GM21717 (cell line): ENCODE results near the gene TAF1.
"Not testable (repeated sequence)": the region's sequence is repeated elsewhere in the genome, so short reads cannot be mapped to it uniquely, and the experiment has no call there.

ENCODE experiments used
- ATAC-seq: cut with Tn5 transposase; IDR thresholded peaks from one replicate; pipeline ENCODE4 v1.9.1; 2021; ENCODE audit warnings: mild to moderate bottlenecking, moderate library complexity; ENCODE audit not compliant: unreplicated experiment

TAF1 gene

DNA sequence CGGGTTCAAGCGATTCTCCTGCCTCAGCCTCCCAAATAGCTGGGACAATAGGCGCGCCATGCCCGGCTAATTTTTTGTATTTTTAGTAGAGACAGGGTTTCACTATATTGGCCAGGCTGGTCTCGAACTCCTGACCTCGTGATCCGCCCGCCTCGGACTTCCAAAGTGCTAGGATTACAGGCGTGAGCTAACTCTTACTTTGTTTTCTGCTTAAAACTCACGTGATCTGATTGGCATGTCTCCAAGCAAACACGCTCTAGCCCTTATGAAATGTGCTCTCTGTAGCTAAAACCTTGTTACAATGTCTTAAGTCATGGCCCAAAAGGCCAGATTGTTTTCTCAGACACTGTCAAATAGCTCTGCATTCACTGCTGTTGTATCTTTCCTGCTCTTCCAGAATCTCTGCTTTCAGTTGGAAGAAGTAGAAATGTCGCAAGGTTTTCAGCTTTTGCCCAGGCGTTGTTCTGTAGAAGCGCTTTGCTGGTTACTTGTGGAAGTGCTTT is 127.0 kb downstream of the TAF1 start:
- no peak for ATAC-seq

DNA sequence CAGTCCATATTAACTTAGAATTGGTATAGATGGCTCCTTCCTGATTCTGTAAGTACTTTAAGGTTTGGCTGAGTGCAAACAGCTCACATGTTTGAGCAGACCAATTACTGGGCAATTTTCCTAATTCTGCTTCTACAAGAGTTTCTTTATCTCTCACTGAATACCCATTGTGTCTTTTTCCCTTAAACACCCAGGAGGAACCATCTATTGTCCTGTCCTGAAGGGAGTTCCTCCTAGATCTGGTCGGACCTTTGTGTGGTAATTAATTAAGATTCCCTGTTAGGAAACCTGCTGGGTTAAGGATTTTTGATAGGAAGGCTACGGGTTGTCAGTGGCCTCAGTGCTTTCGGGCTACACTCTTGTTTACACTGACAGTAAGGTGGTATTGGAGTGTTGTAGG is 129.8 kb downstream of the TAF1 start:
- ATAC-seq: not testable (repeated sequence)

- ATAC-seq: no peak
Observed at GRCh38 chrX:71496476-71496875, 130.3 kb downstream of the TAF1 start.

- ATAC-seq: not testable (repeated sequence)
Observed at GRCh38 chrX:71502080-71502479, 135.9 kb downstream of the TAF1 start.

- ATAC-seq: no peak
Observed at GRCh38 chrX:71504346-71504745, 138.2 kb downstream of the TAF1 start.

DNA sequence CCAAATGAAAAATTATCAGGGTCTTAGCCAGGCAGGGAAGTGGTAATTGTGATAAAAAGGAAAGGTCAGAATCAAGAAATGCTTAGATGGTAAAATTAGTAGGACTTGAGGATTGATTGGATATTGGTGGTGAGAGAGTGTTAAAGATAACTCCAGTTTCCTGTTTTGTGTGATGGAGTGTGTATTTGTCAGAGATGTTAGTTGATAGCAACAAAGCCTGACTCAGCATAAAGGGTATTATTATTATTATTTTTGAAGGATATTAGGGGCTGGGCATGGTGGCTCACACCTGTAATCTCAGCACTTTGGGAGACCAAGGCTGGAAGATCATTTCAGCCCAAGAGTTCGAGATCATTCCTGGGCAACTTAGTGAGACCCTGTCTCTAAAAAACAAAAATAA is 143.1 kb downstream of the TAF1 start:
- ATAC-seq: no peak

- ATAC-seq: no peak
Observed at GRCh38 chrX:71510161-71510560, 144.0 kb downstream of the TAF1 start.

DNA sequence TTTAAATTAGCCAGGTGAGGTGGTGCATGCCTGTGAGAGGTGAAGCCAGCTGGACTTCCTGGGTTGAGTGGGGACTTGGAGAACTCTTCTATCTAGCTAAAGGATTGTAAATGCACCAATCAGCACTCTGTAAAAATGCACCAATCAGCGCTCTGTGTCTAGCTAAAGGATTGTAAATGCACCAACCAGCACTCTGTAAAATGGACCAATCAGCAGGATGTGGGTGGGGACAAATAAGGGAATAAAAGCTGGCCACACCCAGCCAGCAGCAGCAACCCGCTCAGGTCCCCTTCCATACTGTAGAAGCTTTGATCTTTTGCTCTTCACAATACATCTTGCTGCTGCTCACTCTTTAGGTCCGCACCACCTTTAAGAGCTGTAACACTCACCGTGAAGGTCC is 147.6 kb downstream of the TAF1 start:
- ATAC-seq: not testable (repeated sequence)

GRCh38 chrX:71514367-71515037 is 148.3 kb downstream of the TAF1 start:
- ATAC-seq: peak; percentile 76

DNA sequence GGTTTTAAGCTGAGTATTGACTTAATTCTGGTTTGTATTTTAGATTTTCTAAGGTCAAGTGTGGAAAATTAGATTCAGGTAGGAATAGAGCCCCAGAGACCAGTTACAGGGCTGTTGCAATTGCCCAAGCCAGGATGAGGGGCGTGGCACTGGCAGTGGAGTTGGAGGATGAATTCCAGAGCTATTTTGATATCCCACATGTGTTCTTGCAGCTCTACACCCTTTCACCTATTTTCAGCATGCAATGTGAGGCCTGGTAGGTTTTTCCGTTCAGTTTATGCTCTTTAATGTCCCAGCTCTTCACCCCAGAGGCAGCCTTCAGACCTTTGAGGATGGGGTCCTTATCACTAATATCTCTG is 148.9 kb downstream of the TAF1 start:
- no peak for ATAC-seq
